ENCODE measurements around the gene TMTC3. TPM values are rescaled to one million over a fixed set of nuclear protein-coding genes. Genes with fewer than 3 reads are reported as not detected.

The TMTC3 gene
- total and polyA plus RNA-seq, 2 donors, result 7.7 to 82.5 TPM

- Histone ChIP-seq H3K27ac (ENCODE audit: low read depth) (no peak overlapping the region), H3K4me3 (ENCODE audit: low read depth, low read length) (no peak overlapping the region), H3K4me1 (ENCODE audit: insufficient read depth) (no peaks in the 10 kb centered on the region), H3K36me3 (ENCODE audit: insufficient read depth) (no peaks in the 10 kb centered on the region)
- no peak for DNase-seq (ENCODE audit: extremely low spot score)
- 85% methylated on average over 1 of the region's 1 CpG for WGBS
These were observed 103.8 kb downstream of the TMTC3 start for GRCh38 chr12:88245905-88246304.

GRCh38 chr12:88247241-88247643 is 105.1 kb downstream of the TMTC3 start:
- DNase-seq (ENCODE audit: extremely low spot score), result no peak
- WGBS, result 74% methylated on average over 2 of the region's 2 CpGs
- Histone ChIP-seq H3K27ac (ENCODE audit: low read depth) (no peak overlapping the region), H3K36me3 (ENCODE audit: insufficient read depth) (no peaks in the 10 kb centered on the region), H3K4me1 (ENCODE audit: insufficient read depth) (no peaks in the 10 kb centered on the region), H3K4me3 (ENCODE audit: low read depth, low read length) (no peak overlapping the region)

GRCh38 chr12:88248606-88249005 is 106.5 kb downstream of the TMTC3 start:
- H3K27ac ChIP-seq (ENCODE audit: low read depth), result no peak overlapping the region
- H3K36me3 ChIP-seq (ENCODE audit: insufficient read depth), result no peaks in the 10 kb centered on the region
- WGBS, result 96% methylated on average over 1 of the region's 1 CpG
- DNase-seq (ENCODE audit: extremely low spot score), result no peak
- H3K4me1 ChIP-seq (ENCODE audit: insufficient read depth), result no peaks in the 10 kb centered on the region
- H3K4me3 ChIP-seq (ENCODE audit: low read depth, low read length), result no peak overlapping the region

Other genes starting within 250 kb of the TMTC3 start
- gene C12orf50, start 112.9 kb upstream of the TMTC3 start, total RNA-seq, result 0.26 TPM
- gene C12orf50, start 112.9 kb upstream of the TMTC3 start, polyA plus RNA-seq, result 0.06 TPM
- 69.6 TPM for gene CEP290, start 219 bp upstream of the TMTC3 start, total RNA-seq
- 6.7 TPM for gene CEP290, start 219 bp upstream of the TMTC3 start, polyA plus RNA-seq

All from urinary bladder (tissue), 4 donors.